Urinary bladder (tissue), 2 donors: ENCODE results near the gene OAT. TPM values are rescaled to one million over a fixed set of nuclear protein-coding genes. Genes with fewer than 3 reads are reported as not detected.

Source experiments
- polyA plus RNA-seq: library from polyadenylated mRNA; stranded (reverse); fragments of 200-250 nt; gene quantifications from one replicate; pipeline ENCODE4 v1.2.3, GENCODE V29; 2013
- total RNA-seq: library from RNA; depleted of rRNA; stranded (reverse); fragments of >200 nt; gene quantifications from one replicate; pipeline ENCODE4 v1.2.3, GENCODE V29; 2014
- donor health status: healthy.

The OAT gene
- total and polyA plus RNA-seq, 2 donors: 95.5 to 183 TPM

Other genes with a start within 250 kb of the OAT start
- gene NKX1-2, start 31.1 kb upstream of the OAT start, total RNA-seq: not detected
- gene NKX1-2, start 31.1 kb upstream of the OAT start, polyA plus RNA-seq: not detected
- 6.6 TPM for gene LHPP, start 42.9 kb upstream of the OAT start, total RNA-seq
- 15.8 TPM for gene LHPP, start 42.9 kb upstream of the OAT start, polyA plus RNA-seq